COLO668 (cell line): Measurements from ENCODE around the gene SH3D19.
"Not testable (repeated sequence)": the region's sequence is repeated elsewhere in the genome, so short reads cannot be mapped to it uniquely, and the experiment has no call there.

ENCODE experiments used
- DNase-seq: peaks from one replicate; lab custom pipeline; 2025; ENCODE audit not compliant: unreplicated experiment; lab: John Stamatoyannopoulos, UW

The SH3D19 gene

GRCh38 chr4:151276787-151277562, 48.4 kb downstream of the SH3D19 start, which contains the start of gene PRSS48:
TSS of gene PRSS48 (plus strand) at chr4:151277161. CDS start at chr4:151277173, 12 bp downstream.
- DNase-seq: peak; percentile 67

- not testable (repeated sequence) for DNase-seq
These were observed 56.5 kb downstream of the SH3D19 start for GRCh38 chr4:151268905-151269304.

DNA sequence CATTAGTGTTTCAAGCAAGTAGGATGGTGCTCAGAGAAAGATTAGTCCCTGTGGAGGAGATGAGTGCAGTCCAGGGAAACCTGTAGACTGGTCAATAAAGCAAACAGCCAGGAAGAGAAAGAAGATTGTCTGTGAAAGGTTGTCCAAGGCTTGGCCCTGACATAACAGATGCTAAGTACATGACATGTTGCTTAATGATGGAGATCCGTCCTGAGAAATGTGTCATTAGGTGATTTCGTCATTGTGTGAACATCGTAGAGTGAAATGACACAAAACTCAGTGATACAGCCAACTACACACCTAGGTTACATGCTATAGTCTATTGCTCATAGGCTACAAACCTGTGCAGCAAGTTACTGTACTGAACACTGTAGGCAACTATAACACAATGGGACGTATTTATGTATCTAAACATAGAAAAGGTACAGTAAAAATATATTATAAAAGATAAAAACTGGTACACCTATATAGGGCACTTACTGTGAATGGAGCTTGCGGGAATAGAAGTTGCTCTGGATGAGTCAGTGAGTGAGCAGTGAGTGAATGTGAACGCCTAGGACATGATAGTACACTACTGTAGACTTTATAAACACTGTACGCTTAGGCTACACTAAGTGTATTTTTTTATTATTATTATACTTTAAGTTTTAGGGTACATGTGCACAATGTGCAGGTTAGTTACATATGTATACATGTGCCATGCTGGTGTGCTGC, 57.4 kb downstream of the SH3D19 start:
- no peak for DNase-seq

DNA sequence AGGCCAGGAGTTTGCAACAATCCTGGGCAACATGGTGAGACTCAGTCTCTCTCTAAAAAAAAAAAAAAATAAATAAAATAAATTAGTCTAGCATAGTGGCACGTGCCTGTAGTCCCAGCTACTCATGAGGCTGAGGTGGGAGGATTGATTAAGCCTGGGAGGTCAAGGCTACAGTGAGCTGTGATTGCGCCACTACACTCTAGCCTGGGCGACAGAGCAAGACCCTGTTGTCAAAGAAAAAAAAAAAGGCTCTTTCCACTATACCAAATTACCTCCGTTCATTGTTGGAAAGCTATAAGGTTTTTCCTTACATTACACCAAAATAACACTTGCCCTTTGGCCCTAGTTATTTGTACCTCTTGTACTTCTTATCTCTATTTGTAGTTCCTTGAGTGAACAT, 58.3 kb downstream of the SH3D19 start:
- no peak for DNase-seq

DNA sequence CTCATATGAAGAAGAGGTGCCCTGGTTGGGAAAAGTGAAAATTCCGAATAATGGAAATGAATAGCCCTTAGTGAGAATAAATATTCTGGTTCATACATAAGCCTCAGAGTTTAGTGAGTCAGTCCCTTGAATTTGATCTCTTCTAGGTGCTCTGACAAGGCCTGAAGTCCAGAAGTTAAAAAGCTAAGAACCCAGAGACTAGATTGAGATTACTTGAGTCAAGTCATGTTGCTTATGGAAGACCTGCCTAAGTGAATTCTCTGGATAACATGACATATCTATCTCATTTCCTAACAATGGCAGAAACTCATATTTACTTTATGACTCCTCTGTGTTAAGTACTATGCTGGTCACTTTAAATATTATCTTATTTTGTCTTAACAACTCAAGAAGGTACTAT, 58.9 kb downstream of the SH3D19 start:
- no peak for DNase-seq

GRCh38 chr4:151263455-151263854, 62.0 kb downstream of the SH3D19 start:
- no peak for DNase-seq

DNA sequence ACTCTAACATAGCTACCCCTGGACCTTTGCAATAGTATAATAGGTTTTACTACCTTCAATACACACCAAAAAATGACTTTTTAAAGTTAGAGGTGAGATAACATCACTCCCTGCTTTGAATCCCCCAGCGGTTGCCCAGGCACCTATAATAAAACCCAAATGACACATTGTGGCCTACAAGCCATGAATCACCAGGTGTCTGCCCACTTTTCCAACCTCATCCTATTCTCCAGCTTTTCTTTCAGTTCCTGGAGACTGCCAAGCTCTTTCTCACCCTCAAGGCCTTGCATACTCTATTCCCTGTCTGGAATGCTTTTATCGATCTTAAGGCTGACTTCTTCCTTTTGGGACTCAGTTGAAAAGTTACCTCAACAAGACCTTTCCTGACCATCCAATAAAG, 64.9 kb downstream of the SH3D19 start:
- DNase-seq: no peak

DNA sequence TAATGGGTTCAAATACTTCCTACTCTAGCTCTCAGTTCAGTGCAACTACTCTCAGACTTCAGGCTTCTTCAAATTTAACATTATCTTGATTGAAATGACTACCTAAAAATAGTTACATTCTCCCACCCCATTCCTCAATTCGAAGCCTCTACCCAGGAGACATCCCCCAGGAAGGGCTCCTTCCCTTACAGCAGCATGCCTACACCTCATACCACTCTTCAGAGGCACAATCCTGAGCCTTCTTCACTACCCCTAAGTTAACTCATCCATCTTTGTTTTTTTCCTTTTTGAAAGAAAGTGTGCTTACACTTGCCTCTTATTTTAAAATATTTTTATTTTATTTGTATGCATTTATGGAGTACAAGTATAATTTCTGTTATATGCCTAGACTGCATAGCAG, 65.7 kb downstream of the SH3D19 start:
- DNase-seq: no peak

DNA sequence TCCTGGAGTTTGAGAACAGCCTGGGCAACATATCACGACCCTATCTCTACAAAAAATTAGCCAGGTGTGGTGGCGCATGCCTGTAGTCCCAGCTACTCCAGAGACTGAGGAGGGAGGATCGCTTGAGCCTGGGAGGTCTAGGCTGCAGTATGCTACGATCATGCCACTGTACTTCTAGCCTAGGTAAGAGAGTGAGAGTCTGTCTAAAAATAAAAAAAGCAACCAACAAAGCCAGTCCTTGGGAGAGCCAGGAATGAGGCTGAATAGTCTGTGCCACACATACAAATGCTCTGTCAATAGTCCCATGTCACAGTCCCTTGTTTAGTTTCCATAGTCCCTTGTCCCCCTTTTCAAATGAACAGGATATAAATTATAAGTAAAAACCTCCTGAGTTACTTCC, 67.7 kb downstream of the SH3D19 start:
- no peak for DNase-seq

GRCh38 chr4:151256134-151256533, 69.3 kb downstream of the SH3D19 start:
- no peak for DNase-seq

GRCh38 chr4:151255680-151256079, 69.7 kb downstream of the SH3D19 start:
- not testable (repeated sequence) for DNase-seq

DNA sequence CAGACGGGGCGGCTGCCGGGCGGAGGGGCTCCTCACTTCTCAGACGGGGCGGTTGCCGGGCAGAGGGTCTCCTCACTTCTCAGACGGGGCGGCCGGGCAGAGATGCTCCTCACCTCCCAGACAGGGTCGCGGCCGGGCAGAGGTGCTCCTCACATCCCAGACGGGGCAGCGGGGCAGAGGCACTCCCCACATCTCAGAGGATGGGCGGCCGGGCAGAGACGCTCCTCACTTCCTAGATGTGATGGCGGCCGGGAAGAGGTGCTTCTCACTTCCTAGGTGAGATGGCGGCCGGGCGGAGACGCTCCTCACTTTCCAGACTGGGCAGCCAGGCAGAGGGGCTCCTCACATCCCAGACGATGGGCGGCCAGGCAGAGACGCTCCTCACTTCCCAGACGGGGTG, 70.2 kb downstream of the SH3D19 start:
- not testable (repeated sequence) for DNase-seq

DNA sequence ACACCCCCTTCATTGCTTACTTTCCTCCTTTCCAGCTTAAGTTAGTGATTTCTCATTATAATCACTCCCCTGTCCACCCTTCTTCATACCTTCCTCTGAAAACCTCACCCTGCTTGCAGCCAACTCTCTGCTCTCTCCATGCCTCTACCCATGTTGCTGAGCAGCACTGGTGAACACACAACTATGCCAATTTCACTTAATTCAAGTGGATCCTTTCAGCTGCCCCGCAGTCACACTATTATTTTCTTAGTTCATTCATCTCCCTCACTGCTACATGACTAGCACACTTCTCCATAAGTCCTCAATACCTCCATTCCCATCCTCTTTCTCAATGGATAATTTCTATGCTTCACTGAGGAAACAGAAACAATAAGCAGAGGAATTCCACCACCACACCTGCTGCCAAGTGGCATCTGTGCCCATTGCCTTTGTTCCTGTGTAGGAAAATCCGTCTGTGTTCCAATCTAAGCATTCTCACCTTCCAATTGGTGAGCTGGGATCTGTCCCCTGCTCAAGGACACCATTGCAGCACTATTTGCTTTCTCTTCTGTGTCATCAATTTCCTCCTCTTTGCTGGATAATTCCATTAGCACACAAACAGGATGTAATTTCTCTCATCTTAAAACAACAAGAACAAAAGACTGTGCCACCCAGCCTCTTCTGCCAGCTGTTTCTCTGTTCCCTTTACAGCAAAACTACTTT, 73.7 kb downstream of the SH3D19 start:
- DNase-seq: peak; percentile 25

GRCh38 chr4:151250706-151251105, 74.7 kb downstream of the SH3D19 start:
- DNase-seq: no peak

DNA sequence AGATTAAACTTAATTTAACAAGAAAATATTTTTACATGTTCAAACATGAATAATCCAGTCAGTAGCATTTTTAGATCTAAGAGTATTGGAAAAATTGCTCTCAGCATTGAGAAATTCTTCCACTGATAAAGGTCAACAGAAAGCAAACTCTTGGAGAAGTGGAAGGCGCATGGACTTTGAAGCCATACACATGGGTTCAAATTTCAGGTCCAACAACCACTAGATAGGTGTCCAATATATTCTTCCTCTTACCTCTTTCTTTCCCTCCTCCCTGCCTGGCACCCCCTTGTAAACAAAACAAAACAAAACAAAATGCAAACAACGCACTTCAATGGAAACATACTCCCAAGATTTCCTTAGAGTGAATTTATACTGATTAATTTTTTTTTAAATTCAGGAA, 76.9 kb downstream of the SH3D19 start:
- no peak for DNase-seq

GRCh38 chr4:151247395-151247794, 78.0 kb downstream of the SH3D19 start:
- DNase-seq: no peak

DNA sequence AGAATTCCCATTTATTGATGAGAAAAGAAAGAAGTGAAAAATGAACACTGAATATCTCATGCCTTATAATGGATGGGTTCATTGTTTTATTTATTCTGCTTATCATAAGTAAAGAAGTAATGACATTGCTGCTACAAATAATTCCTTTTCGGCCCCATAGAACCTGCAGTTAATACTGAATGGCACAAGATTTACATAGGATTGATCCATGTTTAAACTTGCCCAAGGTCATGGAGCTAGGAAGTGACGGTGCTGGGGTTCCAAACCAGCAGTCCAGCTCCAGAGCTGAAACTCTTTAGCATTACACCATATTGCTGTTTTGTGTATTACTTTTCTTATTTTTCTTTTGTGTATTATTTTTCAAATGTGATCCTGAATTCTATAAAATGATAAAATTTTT, 78.7 kb downstream of the SH3D19 start:
- no peak for DNase-seq

GRCh38 chr4:151242305-151242704, 83.1 kb downstream of the SH3D19 start:
- DNase-seq: no peak

- no peak for DNase-seq
These were observed 85.8 kb downstream of the SH3D19 start for GRCh38 chr4:151239608-151240007.

- no peak for DNase-seq
These were observed 86.9 kb downstream of the SH3D19 start for GRCh38 chr4:151238477-151238876.

- DNase-seq: no peak
These were observed 89.4 kb downstream of the SH3D19 start for GRCh38 chr4:151236036-151236435.

DNA sequence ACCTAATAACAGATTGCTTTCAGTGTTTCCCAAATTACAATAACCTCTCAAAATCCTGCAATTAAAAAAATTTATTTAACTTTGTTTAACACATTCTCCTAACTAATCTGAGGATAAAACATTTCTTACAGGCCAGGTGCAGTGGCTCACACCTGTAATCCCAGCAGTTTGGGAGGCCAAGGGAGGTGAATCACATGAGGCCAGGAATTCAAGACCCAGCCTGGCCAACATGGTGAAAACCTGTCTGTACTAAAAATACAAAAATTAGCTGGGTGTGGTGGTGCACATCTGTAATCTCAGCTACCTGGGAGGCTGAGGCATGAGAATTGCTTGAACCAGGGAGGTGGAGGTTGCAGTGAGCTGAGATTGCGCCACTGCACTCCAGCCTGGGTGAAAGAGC, 90.0 kb downstream of the SH3D19 start:
- not testable (repeated sequence) for DNase-seq
